Measurements from ENCODE around the gene BID. TPM values are rescaled to one million over a fixed set of nuclear protein-coding genes. Genes with fewer than 3 reads are reported as not detected.

The BID gene
- total RNA-seq, 1 experiment from 2014 or later: 58.2 TPM

- POLR2A ChIA-PET: no interaction called here
- intact Hi-C loops (cut with micrococcal nuclease): no loop called here
- DNase-seq (ENCODE audit: low read depth, low spot score): no peak
- H2AFZ ChIP-seq (ENCODE audit: low read depth, low read length, poor library complexity, severe bottlenecking): no peak overlapping the region
- H3K27ac ChIP-seq (ENCODE audit: low read depth, low read length): no peak overlapping the region
- no peak overlapping the region for H3K4me3 ChIP-seq (replicated peaks in 1 of 2; ENCODE audit: low read depth in 1 of 2, low read length in 2 of 2)
- RAD21 ChIA-PET (ENCODE audit: low non-redundant PET in 1 of 2, low total read pairs in 2 of 2, uncharacterized antibody in 2 of 2, unreplicated experiment in 2 of 2): no interaction called here
- ATAC-seq: no peak
- H3K27me3 ChIP-seq (ENCODE audit: insufficient read depth, low read length): no peaks in the 10 kb centered on the region
- CTCF ChIA-PET: no interaction called here
- TF ChIP-seq REST (IDR thresholded peaks at IDR 0.05; ENCODE audit: low read depth) (no peak), RAD21 (IDR thresholded peaks at IDR 0.05; ENCODE audit: low read depth) (no peak), SP1 (IDR thresholded peaks at IDR 0.05; ENCODE audit: low read depth) (no peak), TCF7L2 (IDR thresholded peaks at IDR 0.05; ENCODE audit: borderline replicate concordance, extremely low read depth, insufficient read depth, insufficient read length) (no peak), JUND (IDR thresholded peaks at IDR 0.05) (no peak), EZH2 (IDR thresholded peaks at IDR 0.05) (no peak), EGR1 (IDR thresholded peaks at IDR 0.05; ENCODE audit: low read depth) (no peak), ELF1 (IDR thresholded peaks at IDR 0.05; ENCODE audit: borderline replicate concordance, low read depth) (no peak), CTCF (IDR thresholded peaks at IDR 0.05 in 2 of 3, conservative IDR thresholded peaks at IDR 0.05 in 1 of 3; ENCODE audit: borderline replicate concordance in 1 of 3, insufficient read depth in 1 of 3, low read depth in 2 of 3, low read length in 2 of 3) (no peak), ZBTB33 (IDR thresholded peaks at IDR 0.05; ENCODE audit: extremely low read depth, insufficient replicate concordance, low read length) (no peak), ZFX (IDR thresholded peaks at IDR 0.05) (no peak)
- no peaks in the 10 kb centered on the region for H3K4me1 ChIP-seq (ENCODE audit: control insufficient read depth in 1 of 2, insufficient read depth in 2 of 2, low read length in 2 of 2)
- H3K4me2 ChIP-seq (ENCODE audit: low read length): no peak overlapping the region
- no peaks in the 10 kb centered on the region for H3K9me3 ChIP-seq (ENCODE audit: control insufficient read depth in 1 of 2, insufficient read depth in 1 of 2, low read depth in 1 of 2, low read length in 2 of 2)
- no peaks in the 10 kb centered on the region for H4K20me1 ChIP-seq (ENCODE audit: insufficient read depth)
- no TSS peak for BruUV-seq (replicated peaks)
- H3K36me3 ChIP-seq (ENCODE audit: control insufficient read depth in 1 of 2, insufficient read depth in 2 of 2, low read length in 2 of 2): peaks cover 0 to 8% of the 10 kb centered on the region in 2 experiments; a peak in 2 of 4 replicates
- no peak overlapping the region for H3K9ac ChIP-seq (ENCODE audit: low read length)
- H3K9me2 ChIP-seq (ENCODE audit: insufficient read depth): no peaks in the 10 kb centered on the region
- H3K79me2 ChIP-seq (ENCODE audit: insufficient read depth, low read length): no peaks in the 10 kb centered on the region
These were observed 33.5 kb upstream of the BID start for GRCh38 chr22:17807578-17808410.
